SU-DHL-6 (cell line): ENCODE results near the gene ZC3H18.

ENCODE experiments used
- H2AFZ ChIP-seq: fragments of 200-600 bp; sonication (generic); 2 replicates; pipeline ENCODE4 v1.6.1; 2014; ENCODE audit warnings: low read depth, mild to moderate bottlenecking, moderate library complexity, mixed read lengths, antibody characterized with exemption, low read length; ENCODE audit not compliant: severe bottlenecking
- H3F3A ChIP-seq: fragments of 200-600 bp; shearing (Covaris generic); 2 replicates; pipeline ENCODE4 v1.6.0; 2016; ENCODE audit warnings: antibody characterized with exemption, mild to moderate bottlenecking; ENCODE audit not compliant: insufficient read depth
- H3K27ac ChIP-seq: fragments of 200-600 bp; sonication (generic); 2 replicates; pipeline ENCODE4 v1.5.1; 2016; ENCODE audit warnings: low read depth, mild to moderate bottlenecking, low read length, moderate library complexity, mixed read lengths
- H3K27me3 ChIP-seq: fragments of 200-600 bp; sonication (generic), shearing (Covaris generic); 2 replicates; pipeline ENCODE4 v1.6.0; 2014; ENCODE audit warnings: mild to moderate bottlenecking, low read length
- H3K36me3 ChIP-seq: fragments of 200-600 bp; sonication (generic); 2 replicates; pipeline ENCODE4 v1.6.1; 2014; ENCODE audit warnings: mild to moderate bottlenecking, low read length, mixed read lengths
- H3K4me2 ChIP-seq: fragments of 300-600, 200-600 bp; shearing (Covaris generic), sonication (generic); 2 replicates; pipeline ENCODE4 v1.6.0; 2014; ENCODE audit warnings: low read length, low read depth, mild to moderate bottlenecking; ENCODE audit not compliant: poor library complexity, severe bottlenecking
- H3K4me3 ChIP-seq: fragments of 200-600 bp; sonication (generic); 2 replicates; pipeline ENCODE4 v1.5.1; 2014; ENCODE audit warnings: antibody characterized with exemption, low read length, mild to moderate bottlenecking, mixed read lengths; ENCODE audit not compliant: insufficient read depth, poor library complexity, severe bottlenecking
- H3K79me2 ChIP-seq: fragments of 200-600 bp; sonication (generic); 2 replicates; pipeline ENCODE4 v1.6.1; 2014; ENCODE audit warnings: mild to moderate bottlenecking, low read length, moderate library complexity; ENCODE audit not compliant: insufficient read depth
- H3K9ac ChIP-seq: fragments of 200-600 bp; sonication (generic); 2 replicates; pipeline ENCODE4 v1.7.0; 2014; ENCODE audit warnings: mild to moderate bottlenecking, low read length
- H3K9me2 ChIP-seq: fragments of 200-600 bp; sonication (generic); replicated peaks from 2 replicates; pipeline ENCODE4 v1.6.1; 2014; ENCODE audit warnings: low read length; ENCODE audit not compliant: insufficient read depth
- H3K9me3 ChIP-seq: fragments of 200-600 bp; sonication (generic); 2 replicates; pipeline ENCODE4 v1.6.1; 2014; ENCODE audit warnings: low read length, mixed read lengths; ENCODE audit not compliant: insufficient read depth
- H4K20me1 ChIP-seq: fragments of 200-600 bp; sonication (generic); 2 replicates; pipeline ENCODE4 v1.6.1; 2014; ENCODE audit warnings: low read depth, mild to moderate bottlenecking, antibody characterized with exemption, low read length, moderate library complexity, mixed read lengths
- EZH2phosphoT487 ChIP-seq: fragments of 200-600 bp; sonication (generic), shearing (Covaris generic); conservative IDR thresholded peaks from 2 replicates; pipeline ENCODE4 v1.6.1; 2018; ENCODE audit warnings: mild to moderate bottlenecking, antibody characterized with exemption, low read length, moderate library complexity, mixed read lengths
- TF ChIP-seq, protein P1 (sequence below): fragments of 200-600 bp; sonication (generic); IDR thresholded peaks from one replicate; pipeline ENCODE4 v1.5.1; 2017; ENCODE audit warnings: antibody characterized with exemption, mild to moderate bottlenecking, low read length, moderate library complexity; ENCODE audit not compliant: insufficient read depth, poor library complexity, severe bottlenecking

The ZC3H18 gene

DNA sequence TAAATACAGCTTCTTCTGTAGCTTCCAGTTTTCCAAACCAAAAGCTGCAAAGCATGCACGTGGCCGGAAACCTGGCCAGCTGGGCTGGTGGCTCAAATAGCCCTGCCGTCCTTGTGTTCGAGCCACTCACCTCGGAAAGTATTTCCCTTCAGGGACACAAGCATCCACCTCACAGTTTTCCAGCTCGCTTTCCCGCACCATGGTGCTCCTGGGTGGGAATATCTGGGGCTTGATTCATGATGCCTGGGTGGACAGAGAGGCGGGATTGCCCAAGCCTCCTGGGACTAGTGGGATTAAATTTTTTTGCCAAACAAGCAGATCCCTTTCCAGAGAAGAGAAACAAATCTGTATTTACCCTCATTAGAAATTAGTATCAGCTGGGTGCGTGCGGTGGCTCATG lies 99.8 kb downstream of the ZC3H18 start:
- Histone ChIP-seq H3K9ac (no peak overlapping the region), H3K27me3 (no peaks in the 10 kb centered on the region), H3K27ac (no peak overlapping the region), H4K20me1 (no peaks in the 10 kb centered on the region), H3K9me2 (no peaks in the 10 kb centered on the region), H2AFZ (no peak overlapping the region), H3F3A (0 out of 2 replicates have a peak, but pooled peaks cover 6% of the 10 kb centered on the region), H3K4me2 (no peak overlapping the region), H3K9me3 (no peaks in the 10 kb centered on the region), H3K79me2 (no peaks in the 10 kb centered on the region), H3K4me3 (no peak overlapping the region), H3K36me3 (no peaks in the 10 kb centered on the region)
- TF ChIP-seq, protein P1, sequence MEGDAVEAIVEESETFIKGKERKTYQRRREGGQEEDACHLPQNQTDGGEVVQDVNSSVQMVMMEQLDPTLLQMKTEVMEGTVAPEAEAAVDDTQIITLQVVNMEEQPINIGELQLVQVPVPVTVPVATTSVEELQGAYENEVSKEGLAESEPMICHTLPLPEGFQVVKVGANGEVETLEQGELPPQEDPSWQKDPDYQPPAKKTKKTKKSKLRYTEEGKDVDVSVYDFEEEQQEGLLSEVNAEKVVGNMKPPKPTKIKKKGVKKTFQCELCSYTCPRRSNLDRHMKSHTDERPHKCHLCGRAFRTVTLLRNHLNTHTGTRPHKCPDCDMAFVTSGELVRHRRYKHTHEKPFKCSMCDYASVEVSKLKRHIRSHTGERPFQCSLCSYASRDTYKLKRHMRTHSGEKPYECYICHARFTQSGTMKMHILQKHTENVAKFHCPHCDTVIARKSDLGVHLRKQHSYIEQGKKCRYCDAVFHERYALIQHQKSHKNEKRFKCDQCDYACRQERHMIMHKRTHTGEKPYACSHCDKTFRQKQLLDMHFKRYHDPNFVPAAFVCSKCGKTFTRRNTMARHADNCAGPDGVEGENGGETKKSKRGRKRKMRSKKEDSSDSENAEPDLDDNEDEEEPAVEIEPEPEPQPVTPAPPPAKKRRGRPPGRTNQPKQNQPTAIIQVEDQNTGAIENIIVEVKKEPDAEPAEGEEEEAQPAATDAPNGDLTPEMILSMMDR: no peak
- no peak for TF ChIP-seq EZH2phosphoT487

DNA sequence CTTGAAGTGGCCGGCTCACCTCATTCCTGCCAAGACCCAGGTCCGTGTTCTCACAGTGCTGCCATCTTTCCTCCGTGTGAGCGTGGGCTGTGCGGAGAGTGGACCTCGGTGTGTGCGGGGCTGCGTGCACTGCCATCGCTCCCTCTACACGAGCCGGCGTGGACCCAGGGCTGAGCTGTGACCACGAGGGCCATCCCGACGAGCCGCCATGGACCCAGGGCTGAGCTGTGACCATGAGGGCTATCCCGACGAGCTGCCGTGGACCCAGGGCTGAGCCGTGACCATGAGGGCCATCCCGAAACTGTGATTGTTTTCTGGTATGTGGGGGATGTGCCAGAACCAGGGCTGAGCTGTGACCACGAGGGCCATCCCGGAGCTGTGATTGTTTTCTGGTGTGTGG lies 101.6 kb downstream of the ZC3H18 start:
- Histone ChIP-seq H3K4me3 (no peak overlapping the region), H3K9me3 (no peaks in the 10 kb centered on the region), H3F3A (no peaks in the 10 kb centered on the region), H3K9ac (no peak overlapping the region), H4K20me1 (no peaks in the 10 kb centered on the region), H3K36me3 (no peaks in the 10 kb centered on the region), H3K27me3 (no peaks in the 10 kb centered on the region), H3K9me2 (no peaks in the 10 kb centered on the region), H2AFZ (no peak overlapping the region), H3K79me2 (no peaks in the 10 kb centered on the region), H3K4me2 (no peak overlapping the region), H3K27ac (no peak overlapping the region)
- TF ChIP-seq, protein P1: no peak
- TF ChIP-seq EZH2phosphoT487: no peak

DNA sequence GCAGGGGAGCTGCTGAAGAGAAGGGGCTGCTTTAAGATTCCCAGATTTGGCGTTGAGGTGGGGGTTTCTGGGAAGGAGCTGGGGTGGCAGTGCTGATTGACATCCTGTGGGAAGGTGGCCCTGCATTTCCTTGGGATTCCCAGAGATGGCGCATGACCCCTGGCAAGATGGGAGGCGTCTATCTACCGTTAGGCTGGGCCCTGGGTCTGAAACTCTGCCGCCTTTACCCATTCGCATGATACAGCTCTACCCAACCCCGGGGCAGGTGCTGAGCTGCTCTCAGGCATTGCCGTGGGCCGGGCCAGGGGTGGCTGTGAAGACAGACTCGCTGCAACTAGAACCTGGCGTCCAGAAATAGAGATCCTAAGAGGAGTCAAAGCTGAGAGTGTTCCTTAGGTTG lies 102.6 kb downstream of the ZC3H18 start:
- no peak overlapping the region for H3K9ac ChIP-seq
- H3K4me3 ChIP-seq: no peak overlapping the region
- H3K79me2 ChIP-seq: no peaks in the 10 kb centered on the region
- no peak overlapping the region for H3K27ac ChIP-seq
- no peaks in the 10 kb centered on the region for H3K9me3 ChIP-seq
- H3K36me3 ChIP-seq: no peaks in the 10 kb centered on the region
- no peaks in the 10 kb centered on the region for H3K27me3 ChIP-seq
- no peak overlapping the region for H2AFZ ChIP-seq
- TF ChIP-seq, protein P1: no peak
- TF ChIP-seq EZH2phosphoT487: no peak
- H3F3A ChIP-seq: no peaks in the 10 kb centered on the region
- no peaks in the 10 kb centered on the region for H4K20me1 ChIP-seq
- H3K4me2 ChIP-seq: no peak overlapping the region
- no peaks in the 10 kb centered on the region for H3K9me2 ChIP-seq
